Glomerular endothelial cell (primary cell): ENCODE data around the gene FAM3A. TPM values are rescaled to one million over a fixed set of nuclear protein-coding genes. Genes with fewer than 3 reads are reported as not detected.
"Not testable (repeated sequence)": the region's sequence is repeated elsewhere in the genome, so short reads cannot be mapped to it uniquely, and the experiment has no call there.

Experiments used
- DNase-seq: peaks from one replicate; pipeline ENCODE4 v3.0.0-alpha.2; 2011; ENCODE audit warnings: low read depth, low spot score; ENCODE audit errors: extremely low read depth
- total RNA-seq: library from RNA; depleted of rRNA; stranded (reverse); fragments of >200 nt; gene quantifications from 2 replicates; pipeline ENCODE4 v1.2.3, GENCODE V29; 2015

The FAM3A gene
- 35.4 and 36.4 TPM in 2 replicates for total RNA-seq

- DNase-seq = no peak
Measured at GRCh38 chrX:154515966-154516655, at the start of gene FAM3A. TSS of gene FAM3A (minus strand) at chrX:154516232. CDS start at chrX:154515772, 460 bp downstream.

GRCh38 chrX:154562295-154562694 is 46.3 kb upstream of the FAM3A start:
- not testable (repeated sequence) for DNase-seq

GRCh38 chrX:154560326-154560725 is 44.3 kb upstream of the FAM3A start:
- DNase-seq = not testable (repeated sequence)

- DNase-seq = not testable (repeated sequence)
Measured at GRCh38 chrX:154558896-154559295, 42.9 kb upstream of the FAM3A start.

- not testable (repeated sequence) for DNase-seq
Measured at GRCh38 chrX:154558060-154558690, 42.1 kb upstream of the FAM3A start.

- not testable (repeated sequence) for DNase-seq
Measured at GRCh38 chrX:154552112-154552806, 36.2 kb upstream of the FAM3A start.

- DNase-seq = no peak
Measured at GRCh38 chrX:154549766-154550165, 33.7 kb upstream of the FAM3A start.

GRCh38 chrX:154548028-154548316 is 31.9 kb upstream of the FAM3A start:
- no peak for DNase-seq

- DNase-seq = no peak
Measured at GRCh38 chrX:154547245-154548027, 31.4 kb upstream of the FAM3A start, which contains the start of gene IKBKG. TSS of gene IKBKG (plus strand) at chrX:154547620. CDS start at chrX:154552003, 4,383 bp downstream.

- no peak for DNase-seq
Measured at GRCh38 chrX:154546354-154547244, 30.6 kb upstream of the FAM3A start, which contains the start of gene G6PD. TSS of gene G6PD (minus strand) at chrX:154546846. CDS start at chrX:154546155, 691 bp downstream.

- DNase-seq = no peak
Measured at GRCh38 chrX:154545673-154546274, 29.7 kb upstream of the FAM3A start.

- DNase-seq = no peak
Measured at GRCh38 chrX:154542723-154543424, 26.8 kb upstream of the FAM3A start.

- DNase-seq = no peak
Measured at GRCh38 chrX:154541896-154542722, 26.1 kb upstream of the FAM3A start.

- DNase-seq = no peak
Measured at GRCh38 chrX:154541589-154541895, 25.5 kb upstream of the FAM3A start.

- DNase-seq = no peak
Measured at GRCh38 chrX:154540897-154541535, 25.0 kb upstream of the FAM3A start.

- not testable (repeated sequence) for DNase-seq
Measured at GRCh38 chrX:154540365-154540764, 24.3 kb upstream of the FAM3A start.

GRCh38 chrX:154539077-154539476 is 23.0 kb upstream of the FAM3A start:
- DNase-seq = no peak

GRCh38 chrX:154535892-154536291 is 19.9 kb upstream of the FAM3A start:
- no peak for DNase-seq
